Measurements from ENCODE around the gene PIAS2.

DNA sequence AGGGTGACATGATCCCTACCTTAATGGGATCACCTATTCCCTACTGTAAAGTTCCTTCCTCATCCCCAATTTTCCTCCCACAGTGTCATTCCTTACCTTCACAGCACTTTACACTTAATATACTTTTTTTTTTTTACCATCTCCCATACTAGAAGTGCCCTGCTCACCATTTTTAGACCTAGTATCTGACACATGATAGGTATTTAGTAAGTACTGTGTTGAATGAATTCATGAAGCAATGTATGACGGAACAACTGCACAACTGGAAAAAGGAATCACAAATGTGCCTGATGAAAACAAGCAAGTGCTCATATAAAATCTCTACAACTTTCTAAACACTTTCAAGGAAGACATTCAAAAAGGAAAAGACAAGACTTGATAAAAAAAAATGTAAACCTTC, 83.4 kb downstream of the PIAS2 start:
- TF ChIP-seq POLR2A (IDR thresholded peaks at IDR 0.05) (no peak), POLR2AphosphoS5 (IDR thresholded peaks at IDR 0.05) (no peak), EP300 (IDR thresholded peaks at IDR 0.05; ENCODE audit: low read depth) (no peak)
- TF ChIP-seq, protein P1, sequence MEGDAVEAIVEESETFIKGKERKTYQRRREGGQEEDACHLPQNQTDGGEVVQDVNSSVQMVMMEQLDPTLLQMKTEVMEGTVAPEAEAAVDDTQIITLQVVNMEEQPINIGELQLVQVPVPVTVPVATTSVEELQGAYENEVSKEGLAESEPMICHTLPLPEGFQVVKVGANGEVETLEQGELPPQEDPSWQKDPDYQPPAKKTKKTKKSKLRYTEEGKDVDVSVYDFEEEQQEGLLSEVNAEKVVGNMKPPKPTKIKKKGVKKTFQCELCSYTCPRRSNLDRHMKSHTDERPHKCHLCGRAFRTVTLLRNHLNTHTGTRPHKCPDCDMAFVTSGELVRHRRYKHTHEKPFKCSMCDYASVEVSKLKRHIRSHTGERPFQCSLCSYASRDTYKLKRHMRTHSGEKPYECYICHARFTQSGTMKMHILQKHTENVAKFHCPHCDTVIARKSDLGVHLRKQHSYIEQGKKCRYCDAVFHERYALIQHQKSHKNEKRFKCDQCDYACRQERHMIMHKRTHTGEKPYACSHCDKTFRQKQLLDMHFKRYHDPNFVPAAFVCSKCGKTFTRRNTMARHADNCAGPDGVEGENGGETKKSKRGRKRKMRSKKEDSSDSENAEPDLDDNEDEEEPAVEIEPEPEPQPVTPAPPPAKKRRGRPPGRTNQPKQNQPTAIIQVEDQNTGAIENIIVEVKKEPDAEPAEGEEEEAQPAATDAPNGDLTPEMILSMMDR (IDR thresholded peaks at IDR 0.05): no peak
